Spinal cord (tissue), 10 donors: Measurements from ENCODE around the gene MAP3K7. TPM values are rescaled to one million over a fixed set of nuclear protein-coding genes. Genes with fewer than 3 reads are reported as not detected.

Experiments
- DNase-seq, 6 donors: peaks; one replicate each; pipeline versions ENCODE4 v3.0.0 to v3.0.0-alpha.2; 2013 to 2015; ENCODE audit warnings: low spot score in 6 of 6, low read depth in 4 of 6
- H3K27ac ChIP-seq: one replicate; pipeline ENCODE4 v1.5.1; 2013; ENCODE audit warnings: low read depth, low read length, control low read depth
- H3K27me3 ChIP-seq: one replicate; pipeline ENCODE4 v1.6.1; 2013; ENCODE audit warnings: low read length; ENCODE audit not compliant: control insufficient read depth, insufficient read depth
- H3K36me3 ChIP-seq: one replicate; pipeline ENCODE4 v1.6.1; 2013; ENCODE audit warnings: low read length; ENCODE audit not compliant: control insufficient read depth, insufficient read depth
- H3K4me1 ChIP-seq: one replicate; pipeline ENCODE4 v1.6.1; 2013; ENCODE audit warnings: low read length; ENCODE audit not compliant: control insufficient read depth, insufficient read depth
- H3K4me3 ChIP-seq: one replicate; pipeline ENCODE4 v1.5.1; 2013; ENCODE audit warnings: low read depth, low read length, control low read depth
- H3K9me3 ChIP-seq: one replicate; pipeline ENCODE4 v1.6.1; 2013; ENCODE audit warnings: low read length; ENCODE audit not compliant: control insufficient read depth, insufficient read depth
- WGBS: methylation state at CpG from one replicate; pipeline ENCODE4 v1.1.5; 2013; ENCODE audit warnings: missing lambda C conversion rate; ENCODE audit not compliant: insufficient coverage; 5-methylcytosine and 5-hydroxymethylcytosine counted together
- polyA plus RNA-seq, 2 donors: library from polyadenylated mRNA; unstranded; fragments of 120-200 nt; gene quantifications; one replicate each; pipeline ENCODE4 v1.2.1, GENCODE V29; 2013; ENCODE audit not compliant: insufficient read length in 2 of 2
- total RNA-seq, 2 donors: library from RNA; depleted of rRNA in 1 of 2; stranded (reverse); fragments of 120-200 nt in 1 of 2; fragments of >200 nt in 1 of 2; gene quantifications; one replicate each; pipeline versions ENCODE4 v1.2.3 to v1.2.4, GENCODE V29; 2013 to 2014
- donor health status: healthy.

Gene MAP3K7
- total and polyA plus RNA-seq, 4 donors = 29.1 to 44.4 (median 39.0) TPM

- H3K36me3 ChIP-seq = no peaks in the 10 kb centered on the region
- H3K27ac ChIP-seq = no peak overlapping the region
- WGBS = 100% methylated on average over 6 of the region's 7 CpGs
- H3K4me3 ChIP-seq = no peak overlapping the region
- H3K4me1 ChIP-seq = no peaks in the 10 kb centered on the region
- H3K9me3 ChIP-seq = no peaks in the 10 kb centered on the region
- no peaks in the 10 kb centered on the region for H3K27me3 ChIP-seq
- DNase-seq = no peak
Measured at GRCh38 chr6:90468080-90468479, 118.8 kb downstream of the MAP3K7 start.

- no peaks in the 10 kb centered on the region for H3K9me3 ChIP-seq
- no peaks in the 10 kb centered on the region for H3K27me3 ChIP-seq
- H3K4me3 ChIP-seq = no peak overlapping the region
- no peak overlapping the region for H3K27ac ChIP-seq
- no peaks in the 10 kb centered on the region for H3K36me3 ChIP-seq
- DNase-seq = no peak
- no peaks in the 10 kb centered on the region for H3K4me1 ChIP-seq
Measured at GRCh38 chr6:90467546-90467945, 119.3 kb downstream of the MAP3K7 start.

- Histone ChIP-seq H3K9me3 (no peaks in the 10 kb centered on the region), H3K27ac (peak overlapping the region; percentile 36), H3K36me3 (no peaks in the 10 kb centered on the region), H3K4me1 (no peaks in the 10 kb centered on the region), H3K4me3 (no peak overlapping the region), H3K27me3 (no peaks in the 10 kb centered on the region)
- WGBS = 41% methylated on average over 2 of the region's 8 CpGs
- DNase-seq = peak in 3 of 6 donors; percentile 47 to 84 (median 74)
Measured at GRCh38 chr6:90466154-90466940, 120.5 kb downstream of the MAP3K7 start.

GRCh38 chr6:90465686-90466085, 121.2 kb downstream of the MAP3K7 start:
- no peak overlapping the region for H3K27ac ChIP-seq
- no peak overlapping the region for H3K4me3 ChIP-seq
- no CpG with 5 or more reads among the region's 2 CpGs for WGBS
- DNase-seq = no peak
- H3K27me3 ChIP-seq = no peaks in the 10 kb centered on the region
- no peaks in the 10 kb centered on the region for H3K36me3 ChIP-seq
- no peaks in the 10 kb centered on the region for H3K9me3 ChIP-seq
- H3K4me1 ChIP-seq = no peaks in the 10 kb centered on the region

GRCh38 chr6:90464507-90464906, 122.4 kb downstream of the MAP3K7 start:
- Histone ChIP-seq H3K27me3 (no peaks in the 10 kb centered on the region), H3K4me3 (no peak overlapping the region), H3K9me3 (no peaks in the 10 kb centered on the region), H3K36me3 (no peaks in the 10 kb centered on the region), H3K4me1 (no peaks in the 10 kb centered on the region), H3K27ac (no peak overlapping the region)
- 85% methylated on average over 4 of the region's 7 CpGs for WGBS
- no peak for DNase-seq

- Histone ChIP-seq H3K4me1 (no peaks in the 10 kb centered on the region), H3K27ac (no peak overlapping the region), H3K27me3 (no peaks in the 10 kb centered on the region), H3K4me3 (no peak overlapping the region), H3K36me3 (no peaks in the 10 kb centered on the region), H3K9me3 (no peaks in the 10 kb centered on the region)
- 75% methylated on average over 2 of the region's 4 CpGs for WGBS
- no peak for DNase-seq
Measured at GRCh38 chr6:90463874-90464273, 123.0 kb downstream of the MAP3K7 start.
